Activated T-helper 1 cell treated with Interleukin-2 at 50 U/mL for 16 hours (primary cell): ENCODE results near the gene POFUT1.

ENCODE experiments used
- DNase-seq: peaks from one replicate; pipeline ENCODE4 v3.0.0-alpha.2; 2020; ENCODE audit warnings: low read depth

Gene POFUT1

DNA sequence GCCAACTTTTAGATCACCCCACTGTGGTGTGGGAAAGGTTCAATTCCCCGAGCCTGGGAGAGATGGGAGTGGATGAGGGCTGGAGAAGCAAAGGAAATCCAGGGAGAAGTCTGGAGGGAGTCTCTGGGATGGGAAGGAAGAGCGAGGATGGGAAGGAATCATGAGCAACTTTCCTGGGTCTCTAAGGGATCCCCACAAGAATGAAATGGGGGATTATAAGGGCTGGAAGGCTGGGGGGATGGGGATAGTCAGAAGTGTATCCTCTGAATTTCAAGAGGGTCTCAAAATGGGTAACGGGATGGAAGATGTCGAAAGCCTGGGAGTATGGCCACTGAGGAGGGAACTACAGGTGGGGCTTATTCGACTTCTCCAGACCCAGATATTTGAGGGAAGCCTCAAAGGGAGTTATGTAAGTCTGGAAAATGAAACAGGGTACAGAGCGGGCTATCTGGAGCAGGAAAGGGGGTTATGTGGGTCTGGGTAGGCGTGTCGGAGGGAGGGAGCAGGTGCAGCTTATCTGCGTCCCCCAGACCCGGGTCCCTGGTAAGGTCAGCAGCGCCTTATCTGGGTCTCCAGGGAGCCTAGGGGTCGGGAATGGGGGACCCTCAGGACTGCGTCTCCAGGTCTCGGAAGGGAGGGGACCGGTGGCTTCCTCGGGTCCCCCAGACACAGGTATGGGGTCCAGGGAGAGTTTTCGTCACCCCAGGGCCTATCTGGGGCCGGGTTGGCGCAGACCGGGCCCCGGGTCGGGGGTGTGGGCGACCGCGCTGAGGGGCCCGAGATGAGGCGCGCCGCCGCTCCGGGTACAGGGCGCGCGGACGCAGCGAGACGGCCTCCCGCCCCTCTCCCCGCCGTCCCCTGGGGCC, 687 bp upstream of the POFUT1 start:
- DNase-seq, result no peak

DNA sequence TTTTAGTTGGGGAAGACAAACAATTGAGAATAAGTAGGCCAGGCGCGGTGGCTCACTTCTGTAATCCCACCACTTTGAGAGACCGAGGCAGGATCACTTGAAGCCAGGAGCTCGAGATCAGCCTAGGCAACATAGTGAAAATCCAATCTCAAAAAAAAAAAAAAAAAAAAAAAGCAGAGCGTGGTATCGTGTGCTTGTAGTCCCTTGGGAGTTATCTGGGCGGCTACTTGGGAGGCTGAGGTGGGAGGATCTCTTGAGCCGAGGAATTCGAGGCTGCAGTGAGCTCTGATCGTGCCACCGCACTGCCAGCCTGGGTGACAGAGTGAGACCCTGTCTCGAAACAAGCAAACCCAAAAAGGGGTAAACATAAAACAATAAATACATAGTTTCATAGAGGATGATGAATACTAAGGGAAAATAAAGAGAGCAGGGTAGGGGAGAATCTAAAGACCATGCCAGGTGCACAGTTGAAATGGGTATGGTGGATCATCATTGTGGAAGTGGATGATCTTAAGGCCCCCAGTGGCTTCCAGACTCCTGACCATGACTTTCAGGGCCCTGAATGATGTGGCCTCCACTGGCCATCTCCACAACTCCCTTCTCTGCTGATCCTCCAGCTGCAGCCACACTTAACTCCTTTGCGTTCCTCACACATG, 947 bp downstream of the POFUT1 start:
- DNase-seq, result no peak

DNA sequence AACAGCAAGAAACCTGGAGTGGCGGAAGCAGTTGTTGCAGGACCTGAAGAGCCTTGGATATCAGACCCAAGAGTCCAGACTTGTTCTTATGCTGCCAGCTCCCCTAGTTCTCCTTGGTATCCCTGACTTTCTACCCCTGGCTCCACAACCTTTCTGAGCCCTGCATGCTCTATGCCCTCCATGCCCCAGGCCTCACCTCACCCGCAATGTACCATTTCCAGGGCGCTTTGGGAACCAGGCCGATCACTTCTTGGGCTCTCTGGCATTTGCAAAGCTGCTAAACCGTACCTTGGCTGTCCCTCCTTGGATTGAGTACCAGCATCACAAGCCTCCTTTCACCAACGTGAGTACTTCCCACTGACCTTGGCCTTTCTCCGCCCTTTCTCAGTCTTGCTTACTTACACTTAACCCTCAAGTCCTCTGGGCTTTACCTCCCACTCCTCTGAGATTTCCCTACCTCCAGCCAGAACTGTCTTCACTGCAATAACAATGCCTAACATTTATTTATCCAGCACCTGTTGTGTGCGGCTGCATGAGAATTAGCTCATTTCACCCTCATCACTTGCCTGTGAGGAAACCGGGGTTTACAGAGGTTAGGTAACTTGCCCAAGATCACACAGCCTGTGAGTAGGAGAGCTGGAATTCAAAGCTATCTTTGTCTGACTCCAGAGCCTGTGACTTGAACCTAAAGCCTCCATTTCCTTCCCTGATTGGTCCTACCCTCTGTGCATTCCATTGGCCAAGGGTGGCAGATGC, 2.3 kb downstream of the POFUT1 start:
- DNase-seq, result no peak

DNA sequence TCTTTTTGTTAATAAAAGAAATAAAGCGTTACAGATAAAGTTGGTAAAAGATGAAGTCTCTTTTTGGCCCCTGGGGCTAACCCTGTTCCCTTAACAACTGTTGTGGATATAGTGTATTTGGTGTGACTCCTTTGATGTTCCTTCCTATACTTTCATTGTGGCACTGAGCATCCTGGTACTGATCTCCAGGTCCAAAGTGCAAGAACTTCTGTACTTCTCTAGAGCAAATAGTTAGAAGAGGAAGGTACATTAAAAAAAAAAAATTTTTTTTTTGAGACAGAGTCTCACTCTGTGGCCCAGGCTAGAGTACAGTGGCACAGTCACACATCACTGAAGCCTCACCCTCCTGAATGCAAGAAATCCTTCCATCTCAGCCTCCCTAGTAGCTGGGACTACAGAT, 6.2 kb downstream of the POFUT1 start:
- no peak for DNase-seq

DNA sequence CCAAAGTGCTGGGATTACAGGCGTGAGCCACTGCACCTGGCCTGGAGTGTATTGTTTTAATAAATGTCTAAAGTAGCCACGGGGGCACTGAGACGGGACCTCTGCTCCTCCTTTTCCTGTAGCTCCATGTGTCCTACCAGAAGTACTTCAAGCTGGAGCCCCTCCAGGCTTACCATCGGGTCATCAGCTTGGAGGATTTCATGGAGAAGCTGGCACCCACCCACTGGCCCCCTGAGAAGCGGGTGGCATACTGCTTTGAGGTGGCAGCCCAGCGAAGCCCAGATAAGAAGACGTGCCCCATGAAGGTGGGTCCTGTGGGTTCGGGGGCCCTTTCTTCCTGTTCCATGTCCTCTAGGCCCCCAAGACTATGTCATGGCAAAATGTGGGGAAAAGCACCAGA, 7.5 kb downstream of the POFUT1 start:
- no peak for DNase-seq

DNA sequence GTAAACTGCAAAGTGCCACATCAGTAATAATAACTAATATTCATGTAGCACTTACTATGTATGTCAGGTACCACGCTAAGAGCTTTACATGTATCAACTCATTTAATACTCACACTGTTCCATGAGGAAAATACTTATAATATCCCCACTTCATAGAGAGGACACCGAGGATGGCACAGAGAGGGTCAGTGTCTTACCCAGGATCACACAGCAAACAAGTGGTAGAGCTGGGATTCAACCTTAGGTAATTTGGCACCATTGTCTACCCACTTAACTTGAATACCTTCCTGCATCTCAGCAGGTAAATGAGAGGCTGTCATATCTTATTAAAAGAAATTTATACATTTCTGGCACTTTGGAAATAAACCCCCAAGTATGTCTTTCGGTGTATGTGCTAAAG, 8.0 kb downstream of the POFUT1 start:
- DNase-seq, result no peak

DNA sequence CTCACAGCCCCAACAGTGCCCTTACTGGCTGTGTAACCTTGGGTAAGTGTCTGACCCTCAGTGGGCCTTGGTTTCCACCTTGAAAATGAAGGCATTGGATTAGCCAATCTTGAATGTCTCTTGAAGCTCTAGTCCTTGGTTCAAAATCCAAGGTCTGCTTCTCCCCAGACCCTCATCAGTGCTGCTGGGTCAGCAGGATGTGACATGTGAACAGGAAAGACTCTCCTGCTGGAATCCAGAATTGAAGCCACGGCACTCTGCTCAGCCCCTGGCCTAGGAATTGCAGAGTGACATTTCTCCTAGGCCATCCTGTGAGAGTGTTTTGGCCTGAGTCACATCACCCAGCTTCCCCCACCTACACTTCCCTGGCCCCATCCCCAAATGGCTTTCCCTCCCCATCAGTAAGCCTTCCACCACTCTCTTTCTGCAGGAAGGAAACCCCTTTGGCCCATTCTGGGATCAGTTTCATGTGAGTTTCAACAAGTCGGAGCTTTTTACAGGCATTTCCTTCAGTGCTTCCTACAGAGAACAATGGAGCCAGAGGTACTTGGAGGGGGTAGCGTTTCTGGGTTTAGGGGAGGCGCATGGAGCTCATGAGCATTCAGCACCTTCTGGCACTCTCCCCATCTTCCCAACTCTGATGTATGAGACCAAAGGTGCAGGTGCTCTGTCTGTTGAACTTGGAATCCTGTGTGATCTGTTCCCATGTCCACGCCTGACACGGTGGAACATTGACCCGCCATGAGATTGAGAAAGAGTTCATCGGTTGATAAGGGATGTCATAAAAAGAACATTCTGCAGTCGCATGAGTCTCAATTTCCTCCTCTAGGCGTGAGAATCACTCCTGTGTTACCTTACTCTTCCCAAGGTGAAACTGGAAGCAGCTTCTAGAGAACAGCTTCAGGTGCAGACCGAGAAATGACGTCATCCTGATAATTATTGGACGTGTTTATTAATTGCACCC, 8.8 kb downstream of the POFUT1 start:
- DNase-seq, result no peak

DNA sequence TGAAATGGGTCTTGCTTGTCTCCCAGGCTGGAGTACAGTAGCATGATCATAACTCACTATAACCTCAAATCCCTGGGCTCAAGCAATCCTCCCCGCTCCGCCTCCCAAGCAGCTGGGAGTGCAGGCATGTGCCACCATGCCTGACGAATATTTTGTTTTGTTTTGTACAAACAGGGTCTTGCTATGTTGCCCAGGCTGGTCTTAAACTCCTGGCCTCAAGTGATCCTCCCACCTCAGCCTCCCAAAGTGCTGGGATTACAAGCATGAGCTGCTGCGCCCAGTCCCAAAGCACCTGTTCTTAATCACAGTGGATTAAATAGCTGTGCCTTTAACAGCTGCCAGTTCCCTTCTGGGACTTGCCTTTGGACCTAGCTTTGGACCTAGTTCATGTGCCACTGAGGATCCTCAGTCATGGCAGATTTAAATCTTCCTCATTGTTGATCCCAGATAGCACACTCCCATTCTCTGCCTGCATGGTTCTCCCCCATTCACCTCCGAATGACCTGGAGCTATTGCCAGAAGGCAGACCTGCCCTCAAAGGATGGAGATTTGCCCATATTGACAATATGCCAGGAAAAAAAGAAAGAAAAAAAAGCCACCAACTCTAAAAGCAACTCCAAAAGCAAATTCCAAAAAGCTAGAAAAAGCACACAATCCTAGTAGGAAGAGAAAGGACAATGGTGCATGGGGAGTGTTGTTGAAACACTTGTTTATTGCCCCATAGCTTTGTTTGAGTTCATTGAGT, 10.6 kb downstream of the POFUT1 start:
- no peak for DNase-seq

DNA sequence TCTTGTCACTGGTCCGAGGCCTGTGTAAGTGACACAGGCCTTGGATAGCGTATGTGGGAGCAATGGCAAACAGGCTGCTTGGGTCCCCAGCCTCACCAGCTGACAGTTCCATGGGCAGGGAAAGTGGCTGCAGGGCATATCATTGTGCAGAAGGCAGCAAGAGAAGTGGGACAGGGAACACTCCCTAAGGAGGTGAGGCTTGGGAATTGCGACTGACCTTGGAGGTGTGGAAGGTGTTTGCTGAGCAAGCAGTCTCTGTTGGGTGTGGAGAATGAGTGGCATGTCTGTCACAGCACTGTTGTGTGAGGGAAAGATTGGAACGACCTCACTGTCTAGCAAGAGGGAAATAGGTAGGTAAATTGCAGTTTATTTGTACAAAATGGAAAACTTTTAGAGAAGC, 16.8 kb downstream of the POFUT1 start:
- no peak for DNase-seq

DNA sequence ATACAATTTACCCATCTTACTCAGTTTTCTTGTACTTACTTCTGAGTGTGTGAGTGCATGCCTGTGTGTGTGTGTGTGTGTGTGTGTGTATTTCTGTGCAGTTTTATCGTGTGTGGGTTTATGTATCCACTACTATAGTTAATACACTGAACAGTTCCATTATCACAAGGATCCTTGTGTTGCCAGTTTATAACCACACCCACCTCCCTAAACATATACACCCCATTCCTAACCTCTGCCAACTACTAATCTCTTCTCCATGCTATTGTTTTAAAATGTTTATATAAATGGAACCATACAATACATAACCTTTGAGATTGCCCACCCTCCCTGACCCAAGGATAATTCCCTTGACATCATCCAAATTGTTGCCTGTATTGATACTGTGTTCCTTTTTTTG, 18.7 kb downstream of the POFUT1 start:
- no peak for DNase-seq

DNA sequence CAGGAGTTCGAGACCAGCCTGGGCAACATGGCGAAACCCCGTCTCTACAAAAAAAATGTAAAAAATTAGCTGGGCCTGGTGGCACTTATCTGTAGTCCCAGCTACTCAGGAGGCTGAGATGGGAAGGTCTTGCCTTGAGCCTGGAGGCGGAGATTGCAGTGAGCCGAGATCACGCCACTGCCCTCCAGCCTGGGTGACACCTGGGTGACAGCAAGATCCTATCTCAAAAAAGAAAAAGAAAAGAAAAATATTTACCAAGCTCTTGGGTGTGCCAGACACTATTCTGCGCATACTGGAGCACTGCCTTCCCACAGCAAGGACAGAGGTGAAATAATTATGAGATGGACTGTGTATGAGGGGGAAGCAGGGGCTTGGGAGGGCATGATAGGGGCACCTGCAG, 19.6 kb downstream of the POFUT1 start:
- DNase-seq, result no peak

DNA sequence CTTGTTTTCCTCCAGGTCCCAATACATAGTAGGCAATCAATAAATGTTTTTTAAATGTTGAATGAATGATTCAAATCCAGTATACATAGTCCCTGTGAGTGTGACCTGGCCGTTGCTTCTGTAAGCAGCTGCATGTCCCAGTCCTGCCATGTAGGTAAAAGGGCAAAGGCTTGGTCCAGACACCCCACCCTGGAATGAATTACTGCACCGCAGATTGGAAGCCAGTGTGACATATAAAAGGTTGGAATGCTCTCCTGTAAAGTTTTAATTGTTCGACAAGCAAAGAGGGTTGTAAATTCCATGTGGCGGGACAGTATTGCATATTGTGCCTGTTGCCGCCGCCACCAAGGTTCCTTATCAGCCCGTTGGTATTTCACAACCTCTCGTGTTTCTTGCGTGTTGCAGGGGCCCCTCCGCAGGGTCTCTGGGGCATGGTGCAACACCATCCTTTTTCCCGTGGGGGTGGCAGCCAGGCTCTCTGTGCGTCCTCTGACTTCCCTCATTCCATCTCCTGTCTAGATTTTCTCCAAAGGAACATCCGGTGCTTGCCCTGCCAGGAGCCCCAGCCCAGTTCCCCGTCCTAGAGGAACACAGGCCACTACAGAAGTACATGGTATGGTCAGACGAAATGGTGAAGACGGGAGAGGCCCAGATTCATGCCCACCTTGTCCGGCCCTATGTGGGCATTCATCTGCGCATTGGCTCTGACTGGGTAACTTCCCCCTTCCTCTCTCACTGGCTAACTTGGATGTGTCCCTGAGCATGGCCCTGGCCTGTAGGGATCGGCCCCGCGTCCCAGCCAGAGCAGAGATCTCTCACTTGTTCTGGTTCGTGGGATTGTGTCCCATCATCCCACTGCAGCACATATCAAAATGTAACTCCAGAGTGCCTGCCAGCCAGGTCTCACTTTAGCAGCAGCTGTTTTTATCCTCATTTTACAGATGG, 20.3 kb downstream of the POFUT1 start:
- no peak for DNase-seq

DNA sequence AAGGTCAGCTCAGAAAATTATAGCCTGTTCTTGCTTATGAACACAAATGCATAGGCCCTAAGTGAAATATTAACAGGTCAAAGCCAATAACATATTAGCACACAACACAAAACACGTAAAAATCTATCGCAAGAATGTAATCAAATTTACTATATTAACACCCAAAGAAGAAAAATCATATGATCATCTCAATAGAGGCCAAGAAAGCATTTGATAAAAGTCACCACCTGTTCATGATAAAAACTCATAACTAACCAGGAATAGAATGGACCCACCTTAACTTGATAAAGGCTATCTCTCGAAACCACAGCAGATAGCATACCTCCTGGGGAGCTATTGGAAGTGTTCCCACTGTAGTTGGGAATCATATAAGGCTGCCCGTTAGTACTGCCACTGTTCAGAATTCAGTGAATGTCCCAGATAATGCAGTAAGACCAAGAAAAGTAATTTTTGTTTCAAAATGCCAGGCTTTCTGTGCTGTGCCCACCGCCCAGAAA, 21.6 kb downstream of the POFUT1 start:
- DNase-seq, result no peak

DNA sequence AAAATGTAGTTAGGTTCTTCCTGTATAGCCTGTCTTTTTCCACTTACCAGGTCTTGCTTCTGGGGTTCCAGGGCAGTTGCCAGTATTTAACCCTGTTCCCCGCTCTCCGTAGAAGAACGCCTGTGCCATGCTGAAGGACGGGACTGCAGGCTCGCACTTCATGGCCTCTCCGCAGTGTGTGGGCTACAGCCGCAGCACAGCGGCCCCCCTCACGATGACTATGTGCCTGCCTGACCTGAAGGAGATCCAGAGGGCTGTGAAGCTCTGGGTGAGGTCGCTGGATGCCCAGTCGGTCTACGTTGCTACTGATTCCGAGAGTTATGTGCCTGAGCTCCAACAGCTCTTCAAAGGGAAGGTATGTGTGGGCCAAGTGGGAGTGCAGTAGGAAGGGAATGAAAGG, 23.0 kb downstream of the POFUT1 start:
- no peak for DNase-seq

DNA sequence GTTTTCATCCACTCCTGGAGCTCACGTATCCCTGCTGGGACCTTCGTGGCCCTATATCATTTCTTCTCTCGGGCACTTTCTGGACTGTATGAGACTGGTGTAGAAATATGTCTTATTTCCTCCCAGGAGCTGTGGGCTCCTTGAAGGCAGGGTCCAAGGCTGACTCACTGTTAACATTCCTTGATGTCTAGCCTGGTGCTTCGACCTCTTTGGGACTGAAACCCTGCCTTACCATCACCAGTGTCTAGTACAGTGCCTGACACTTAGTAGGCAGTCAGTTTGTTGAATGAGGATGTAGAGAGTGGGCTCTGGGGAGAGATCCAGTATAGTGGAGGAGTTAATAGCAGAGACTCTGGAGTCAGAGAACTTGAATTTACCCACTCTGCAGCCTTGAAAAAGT, 23.6 kb downstream of the POFUT1 start:
- no peak for DNase-seq

DNA sequence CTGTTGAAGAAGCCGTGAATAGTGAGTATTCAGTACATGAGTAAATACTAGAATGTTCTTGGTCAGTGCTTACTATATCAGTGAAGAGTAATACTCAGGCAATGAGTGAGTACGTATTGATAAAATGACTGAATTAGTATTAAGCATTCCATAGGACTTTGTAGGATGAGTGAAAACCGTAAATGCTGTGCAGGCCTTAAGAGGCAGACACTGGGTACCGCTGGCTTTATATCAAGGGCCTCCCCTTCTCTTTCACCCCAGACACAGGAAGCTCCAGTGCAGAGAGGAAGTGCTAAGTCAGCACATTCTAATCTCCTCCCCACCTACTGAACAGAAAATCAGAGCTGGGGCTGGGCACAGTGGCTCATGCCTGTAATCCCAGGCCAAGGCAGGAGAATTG, 24.2 kb downstream of the POFUT1 start:
- DNase-seq, result no peak

DNA sequence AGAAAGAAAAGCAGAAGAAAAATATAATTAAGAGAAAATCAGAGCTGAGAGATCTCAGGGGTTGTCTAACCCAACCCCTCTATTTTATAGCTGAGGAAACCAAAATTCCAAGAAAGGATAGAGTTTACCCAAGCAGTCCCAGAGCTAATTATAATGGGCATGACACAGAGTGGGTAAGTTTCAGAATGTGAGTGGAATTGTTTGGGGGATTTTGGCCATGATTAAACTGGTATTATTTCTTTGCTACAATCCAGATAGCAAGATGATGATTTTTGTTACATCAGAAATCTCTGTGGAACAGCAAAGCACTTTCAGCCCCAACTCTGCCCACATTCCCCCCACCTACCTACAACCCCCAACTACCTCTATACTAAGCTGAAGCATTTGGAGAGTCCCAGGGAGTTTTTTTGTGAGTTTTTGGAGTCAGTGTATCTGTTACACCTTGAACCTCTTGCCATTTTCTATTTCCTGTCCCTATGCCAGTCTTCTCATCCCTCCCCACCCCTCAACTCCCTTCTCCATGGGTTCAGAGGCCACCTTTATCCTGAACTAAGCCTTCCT, 24.7 kb downstream of the POFUT1 start:
- no peak for DNase-seq

DNA sequence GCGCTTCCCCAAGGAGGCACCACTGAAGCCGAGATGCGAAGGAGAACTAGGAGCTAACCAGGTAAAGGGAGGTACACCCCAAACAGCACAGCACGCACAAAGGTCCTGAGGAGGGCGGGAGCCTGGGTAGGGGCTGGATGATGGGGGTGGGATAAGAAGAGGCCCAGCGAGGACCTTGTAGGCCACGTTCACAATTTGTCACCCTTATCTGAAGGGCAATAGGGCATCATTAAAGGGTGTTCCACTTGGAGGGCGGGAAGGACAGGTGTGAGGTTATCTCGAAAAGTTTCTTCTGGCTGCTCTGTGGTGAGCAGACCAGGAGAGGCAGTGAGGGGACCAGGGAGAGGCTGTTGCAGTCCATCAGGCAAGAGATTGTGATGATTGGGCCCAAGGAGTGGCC, 25.6 kb downstream of the POFUT1 start:
- DNase-seq, result no peak

DNA sequence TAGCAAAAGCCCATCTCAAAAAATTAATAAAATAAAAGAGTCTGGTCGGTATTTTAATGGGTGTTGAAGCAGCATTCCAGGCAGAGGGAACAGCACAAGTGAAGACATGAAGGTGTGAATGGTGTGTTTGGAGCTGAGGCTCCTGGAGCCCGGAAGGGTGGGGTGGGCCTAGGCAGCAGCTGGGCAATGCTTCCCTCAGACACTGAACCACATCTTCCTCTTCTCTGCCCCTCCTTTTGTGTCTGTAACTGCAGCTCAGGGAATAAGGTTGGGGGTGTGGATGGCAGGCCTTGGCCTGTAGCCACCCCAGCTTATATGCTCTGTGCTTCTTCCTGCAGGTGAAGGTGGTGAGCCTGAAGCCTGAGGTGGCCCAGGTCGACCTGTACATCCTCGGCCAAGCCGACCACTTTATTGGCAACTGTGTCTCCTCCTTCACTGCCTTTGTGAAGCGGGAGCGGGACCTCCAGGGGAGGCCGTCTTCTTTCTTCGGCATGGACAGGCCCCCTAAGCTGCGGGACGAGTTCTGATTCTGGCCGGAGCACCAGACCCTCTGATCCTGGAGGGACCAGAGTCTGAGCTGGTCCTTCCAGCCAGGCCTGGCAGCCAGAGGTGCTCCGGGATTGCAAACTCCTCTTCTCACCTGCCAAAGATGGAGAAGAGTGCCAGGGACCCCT, 26.6 kb downstream of the POFUT1 start:
- no peak for DNase-seq
